GM11168 (cell line): ENCODE measurements around the gene MICALL2.

Experiments
- in situ Hi-C: fragments of 300-500 bp; cut with MboI; formaldehyde crosslinking; loops from one replicate; pipeline ENCODE4 v1.12.0; 2022; ENCODE audit warnings: low sequenced_read_pairs; ENCODE audit not compliant: unreplicated experiment

MICALL2 gene

DNA sequence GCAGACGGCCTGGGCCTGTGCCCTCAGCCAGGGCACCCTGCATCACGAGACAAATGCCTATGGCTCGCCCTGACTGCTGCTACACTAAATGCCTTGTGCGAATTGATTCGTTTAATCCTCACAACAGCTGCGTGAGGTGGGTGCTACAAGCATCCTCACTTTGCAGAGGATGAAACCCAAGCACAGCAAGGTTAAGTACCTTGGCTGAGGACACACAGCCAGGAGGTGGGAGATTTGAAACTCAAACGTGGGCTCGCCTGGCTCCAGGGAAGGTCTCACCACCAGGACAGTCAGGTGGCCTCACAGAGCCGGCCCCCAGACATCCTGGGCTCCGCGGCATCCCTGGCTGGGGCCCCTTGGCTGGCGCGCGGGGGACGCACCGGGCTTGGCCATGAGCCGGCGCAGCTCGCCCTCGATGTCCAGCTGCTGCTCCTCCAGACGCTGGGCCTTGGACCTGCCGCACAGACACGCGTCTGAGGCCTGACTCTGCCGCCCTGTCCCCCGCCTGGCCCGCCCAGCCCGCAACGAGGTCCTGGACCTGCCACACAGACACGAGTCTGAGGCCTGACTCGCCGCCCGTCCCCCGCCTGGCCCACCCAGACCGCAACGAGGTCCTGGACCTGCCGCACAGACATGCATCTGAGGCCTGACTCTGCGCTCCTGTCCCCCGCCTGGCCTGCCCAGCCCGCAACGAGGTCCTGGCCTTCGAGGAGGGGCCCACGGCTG lies 22.0 kb downstream of the MICALL2 start:
- in situ Hi-C loops = no loop called here

DNA sequence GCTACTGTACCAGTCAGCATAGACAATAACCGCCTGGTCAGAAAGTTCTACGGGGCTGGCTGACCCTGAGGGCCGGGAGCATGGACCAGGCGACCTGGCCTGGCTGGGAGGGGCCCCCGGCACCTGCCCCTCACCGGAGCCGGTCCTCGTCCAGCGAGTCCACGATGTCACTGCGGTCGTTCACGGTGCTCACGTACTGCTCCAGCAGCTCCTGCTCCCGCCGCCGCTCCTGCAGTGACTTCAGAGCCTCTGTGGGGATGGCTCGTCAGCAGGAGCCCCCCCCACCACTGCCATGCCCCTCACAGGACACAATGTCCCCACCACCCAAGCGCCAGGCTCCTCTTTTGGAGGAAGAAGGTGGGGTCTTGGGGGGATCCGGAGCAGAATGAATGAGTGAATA lies 22.7 kb downstream of the MICALL2 start:
- in situ Hi-C loops = no loop called here

DNA sequence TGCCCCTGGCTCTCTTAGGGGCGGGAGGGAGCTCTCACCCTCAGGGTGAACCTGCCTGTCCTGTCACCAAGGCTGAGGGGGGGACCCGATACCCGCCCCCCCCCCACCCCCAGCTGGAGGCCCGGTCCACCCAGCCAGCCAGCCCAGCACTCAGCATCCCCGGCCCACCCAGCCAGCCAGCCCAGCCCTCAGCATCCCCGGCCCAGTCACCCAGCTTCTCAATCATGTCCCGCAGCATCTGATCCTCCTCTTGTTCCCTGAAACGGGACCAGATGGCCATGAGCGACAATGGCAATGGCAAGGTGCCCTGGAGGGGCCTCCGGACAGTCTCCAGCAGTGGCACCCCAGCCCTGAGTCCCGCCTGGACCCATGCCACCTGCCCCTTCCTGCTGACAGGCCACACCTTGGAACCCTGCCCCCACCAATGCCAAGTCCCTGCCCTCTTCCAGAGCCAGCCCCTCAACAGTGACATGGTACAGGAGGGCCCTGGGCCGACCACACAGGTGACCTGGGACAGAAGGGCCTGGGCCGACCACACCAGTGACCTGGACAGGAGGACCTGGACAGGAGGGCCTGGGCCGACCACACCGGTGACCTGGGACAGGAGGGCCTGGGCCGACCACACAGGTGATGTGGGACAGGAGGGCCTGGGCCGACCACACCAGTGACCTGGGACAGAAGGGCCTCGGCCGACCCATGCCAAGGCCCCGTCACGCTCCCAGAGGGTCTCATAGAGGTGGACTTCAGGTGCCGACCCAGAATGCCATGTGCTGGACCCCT lies 24.2 kb downstream of the MICALL2 start:
- in situ Hi-C loops = no loop called here

DNA sequence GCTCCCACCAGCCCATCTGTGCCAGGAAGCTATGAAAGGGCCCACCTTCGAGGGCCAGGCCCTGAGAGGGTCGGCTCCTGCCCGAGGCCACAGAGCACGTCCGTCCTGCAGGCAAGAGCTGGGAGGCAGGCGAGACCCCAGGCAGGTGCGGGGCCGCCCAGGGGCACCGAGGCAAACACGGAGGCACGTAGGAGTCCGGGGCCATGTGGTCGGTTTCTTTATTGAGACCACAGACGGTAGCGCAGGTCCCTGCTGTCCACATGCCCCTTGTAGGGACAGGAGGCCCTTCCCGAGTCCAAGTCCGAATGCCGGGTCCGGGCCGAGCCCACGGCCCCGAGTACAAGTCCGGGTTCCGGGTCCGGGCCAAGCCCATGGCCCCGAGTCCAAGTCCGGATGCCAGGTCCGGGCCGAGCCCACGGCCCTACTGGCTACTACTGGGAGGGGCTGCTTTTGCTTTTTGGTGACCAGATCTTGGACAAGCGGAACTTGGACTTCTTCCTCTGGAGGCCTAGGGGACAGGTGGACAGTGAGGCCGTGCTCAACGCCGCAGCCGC lies 25.0 kb downstream of the MICALL2 start:
- in situ Hi-C loops = no loop called here

DNA sequence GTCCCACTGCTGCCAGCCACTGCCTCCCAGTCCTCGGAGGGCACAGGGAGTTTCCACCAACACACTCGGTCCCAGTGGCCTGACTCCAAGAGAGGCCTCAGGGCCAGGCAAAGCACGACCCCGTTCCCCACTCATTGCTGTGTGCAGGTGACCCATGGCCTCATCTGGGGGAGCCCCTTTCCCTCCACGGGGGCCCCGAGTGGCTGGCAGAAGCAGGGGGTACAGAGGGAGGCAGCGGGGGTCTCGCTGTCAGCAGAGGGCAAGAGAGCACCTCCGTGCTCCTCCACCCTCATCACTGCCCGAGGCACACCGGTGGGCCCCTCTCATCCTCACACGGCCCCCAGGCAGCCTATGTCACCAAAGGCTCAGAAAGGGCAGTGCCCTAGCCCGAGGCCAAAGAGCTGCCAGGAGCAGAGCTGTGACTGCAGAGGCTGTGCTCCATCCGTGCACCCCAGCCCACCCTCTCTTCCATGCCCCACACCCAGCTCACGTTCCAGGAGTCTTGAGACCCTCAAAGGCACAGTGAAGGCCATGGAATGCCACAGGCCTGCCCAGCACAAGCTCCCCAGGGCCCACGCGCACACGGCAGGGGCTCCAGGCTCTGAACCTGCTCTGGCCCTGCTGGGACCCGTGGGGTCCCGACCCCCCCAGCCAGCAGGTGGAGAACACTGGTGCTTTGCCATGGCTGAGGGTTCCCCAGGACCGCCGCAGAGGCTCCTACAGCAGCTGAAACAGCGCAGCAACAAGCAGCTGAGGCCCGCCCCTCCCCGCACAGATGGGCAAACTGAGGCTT lies 25.9 kb downstream of the MICALL2 start:
- in situ Hi-C loops = no loop called here

DNA sequence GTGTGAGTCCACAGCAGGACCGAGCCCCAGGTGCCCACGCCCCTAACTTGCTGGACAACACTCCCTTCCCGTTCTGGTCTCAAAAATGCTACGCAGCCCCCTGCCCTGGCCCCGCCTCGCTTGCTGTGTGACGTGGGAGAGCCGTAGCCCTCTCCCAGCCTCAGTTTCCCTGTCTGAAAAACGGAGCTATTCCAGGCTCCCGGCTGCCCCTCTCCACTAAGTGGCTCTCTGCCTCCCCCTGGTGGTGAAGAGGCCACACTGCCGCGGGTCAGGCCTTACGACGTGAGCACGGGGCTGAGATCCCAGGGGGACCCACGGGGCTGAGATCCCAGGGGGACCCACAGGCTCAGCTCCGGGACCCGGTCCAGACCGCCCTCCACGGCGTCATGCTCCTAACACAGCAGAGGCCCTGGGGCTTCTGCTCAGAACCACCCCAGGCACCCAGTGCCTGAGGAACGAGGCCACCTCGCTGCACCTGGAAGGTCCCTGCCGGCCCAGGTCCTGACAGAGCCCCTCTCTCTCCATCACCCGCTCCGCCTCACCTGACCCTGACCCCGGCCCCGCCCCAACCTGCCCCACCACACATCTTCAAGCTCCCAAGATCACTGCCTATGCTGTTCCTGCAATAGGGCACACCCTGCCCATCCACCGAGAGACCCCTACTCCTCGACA lies 26.7 kb downstream of the MICALL2 start:
- in situ Hi-C loops = no loop called here

DNA sequence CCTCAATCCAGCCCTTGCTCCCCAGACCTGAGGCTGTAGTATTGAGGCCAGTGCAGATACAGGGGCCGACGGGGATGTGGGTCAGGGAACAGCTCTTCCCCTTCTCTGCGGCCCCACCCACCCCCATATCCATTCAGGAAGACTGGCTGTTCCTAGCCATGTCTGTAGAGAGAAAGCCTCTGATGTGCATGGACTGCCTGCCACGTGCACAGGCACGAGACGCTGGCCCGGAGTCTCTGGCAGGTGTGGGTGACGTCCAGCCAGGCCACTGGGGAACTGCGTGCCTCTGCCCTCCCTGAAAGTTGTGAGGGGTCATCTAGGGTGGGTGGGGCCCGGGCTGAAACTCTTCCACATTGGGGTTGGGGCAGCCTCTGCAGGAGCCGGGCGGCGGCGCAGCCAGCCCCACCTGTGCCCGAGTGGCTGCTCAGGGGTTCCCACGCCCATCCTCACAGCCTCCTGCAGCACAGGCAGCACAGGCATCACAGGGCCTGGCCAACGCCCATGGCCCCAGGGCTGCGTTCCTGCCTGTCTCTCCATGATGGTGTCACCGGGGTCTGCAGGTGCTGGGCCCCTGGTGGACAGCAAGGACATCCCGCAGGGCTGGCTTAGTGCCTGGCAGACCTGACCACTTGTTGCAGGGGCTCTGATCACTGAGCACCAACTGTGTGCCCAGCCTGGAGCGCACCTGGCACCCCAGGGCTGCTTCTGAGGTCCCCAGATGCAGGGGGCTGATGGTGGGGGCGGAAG lies 27.5 kb downstream of the MICALL2 start:
- in situ Hi-C loops = no loop called here

DNA sequence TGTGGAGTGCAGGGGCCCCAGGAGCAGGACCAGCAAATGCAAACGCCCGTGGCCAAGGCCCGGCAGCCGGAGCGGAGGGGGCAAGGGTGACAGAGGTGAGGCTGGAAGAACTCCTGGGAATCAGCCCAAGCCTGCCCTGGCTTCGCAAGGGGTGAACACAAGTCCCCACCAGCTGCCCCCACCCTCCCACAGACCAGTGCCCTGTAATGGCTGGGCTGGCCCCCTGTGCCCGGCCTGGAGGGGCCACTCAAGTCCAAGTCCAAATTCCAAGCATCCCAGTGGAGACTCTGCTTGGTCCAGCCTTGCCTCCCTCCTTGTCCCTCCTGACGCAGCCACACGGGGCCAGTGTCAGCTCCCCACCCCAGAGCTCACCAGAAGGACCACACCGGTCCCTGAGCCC lies 28.0 kb downstream of the MICALL2 start:
- in situ Hi-C loops = no loop called here

DNA sequence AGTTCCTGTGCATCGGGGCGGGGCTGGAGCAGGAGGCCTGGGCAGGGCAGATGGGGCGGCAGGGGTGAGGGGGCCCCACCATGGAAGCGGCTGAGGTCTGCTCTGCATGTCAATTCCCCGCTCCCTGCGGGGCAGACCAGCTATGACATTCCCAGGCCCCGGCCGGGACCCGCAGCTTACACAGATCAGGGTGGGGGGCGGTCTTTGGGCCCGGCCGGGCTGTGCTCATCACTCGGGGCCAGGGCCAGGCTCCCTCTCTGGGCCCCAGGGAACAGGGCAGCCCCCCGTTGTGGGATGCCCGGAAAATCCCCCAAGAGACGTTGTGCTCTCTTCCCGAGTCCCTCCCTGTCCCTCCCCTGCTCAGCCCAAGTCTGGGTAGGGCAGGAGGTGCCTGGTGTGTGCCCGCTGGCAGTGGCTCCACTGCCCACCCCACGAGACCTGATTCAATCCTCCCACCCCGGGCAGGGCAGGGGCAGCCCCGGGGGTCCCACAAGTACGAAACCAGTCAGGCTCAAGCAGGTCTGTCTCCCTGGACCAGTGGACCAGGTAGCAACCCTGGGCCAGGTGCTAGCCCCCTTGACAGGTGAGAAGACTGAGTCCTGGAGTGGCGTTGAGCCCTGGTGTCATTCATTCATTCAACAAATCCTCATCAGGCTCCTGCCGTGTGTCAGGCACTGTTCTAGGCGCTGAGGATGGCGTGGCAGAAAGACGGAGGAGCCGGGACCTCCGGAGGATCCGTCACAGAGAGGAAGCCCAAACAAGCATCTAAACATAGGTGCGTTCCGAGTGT lies 29.0 kb downstream of the MICALL2 start:
- in situ Hi-C loops = no loop called here

DNA sequence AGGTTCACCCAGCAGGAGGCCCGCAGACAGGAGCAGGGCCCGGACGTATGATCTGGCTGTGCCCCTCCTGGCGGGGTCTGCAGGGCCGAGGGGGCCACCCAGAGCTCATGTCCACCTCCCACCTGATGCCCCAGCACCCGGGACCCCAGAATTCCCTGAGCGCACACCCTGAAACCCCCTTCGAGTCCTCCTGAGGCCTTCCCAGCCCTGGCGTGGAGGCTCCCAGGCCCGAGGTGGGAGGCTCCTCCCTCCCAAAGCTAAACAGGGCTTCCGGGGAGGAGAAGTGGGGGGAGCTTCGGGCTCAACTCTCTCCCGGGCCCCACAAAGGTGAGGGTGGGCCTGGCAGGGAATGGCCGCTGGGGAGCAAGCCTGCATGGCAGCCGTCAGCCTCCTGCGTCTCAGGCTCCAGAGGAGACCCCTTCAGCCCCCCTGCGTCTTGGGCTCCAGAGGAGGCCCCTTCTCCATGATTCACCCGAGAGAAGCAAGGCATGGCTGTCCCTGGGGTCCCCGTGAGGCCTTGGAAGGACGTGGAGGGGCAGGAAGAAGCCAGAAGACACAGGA lies 30.2 kb downstream of the MICALL2 start:
- in situ Hi-C loops = no loop called here

DNA sequence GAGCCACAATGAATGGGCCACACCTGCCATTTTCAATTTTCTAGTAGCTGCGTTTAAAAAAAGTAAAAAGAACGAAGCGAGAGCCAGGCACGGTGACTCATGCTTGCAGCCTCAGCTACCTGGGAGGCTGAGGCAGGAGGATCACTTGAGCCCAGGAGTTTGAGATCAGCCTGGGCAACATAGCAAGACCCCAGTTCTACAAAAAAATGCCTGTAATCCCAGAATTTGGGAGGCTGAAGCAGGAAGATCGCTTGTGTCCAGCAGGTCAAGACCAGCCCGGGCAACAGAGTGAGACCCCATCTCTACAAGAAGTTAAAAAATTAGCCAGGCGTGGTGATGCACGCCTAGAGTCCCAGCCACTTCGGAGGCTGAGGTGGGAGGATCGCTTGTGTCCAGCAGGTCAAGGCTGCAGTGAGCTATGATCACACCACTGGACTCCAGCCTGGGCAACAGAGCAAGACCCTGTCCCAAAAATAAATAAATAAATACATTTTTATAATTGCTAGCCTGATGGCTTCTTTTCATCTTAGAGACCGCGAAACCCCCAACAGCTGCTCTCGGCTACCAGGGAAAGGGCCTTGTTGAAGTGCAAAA lies 32.1 kb downstream of the MICALL2 start:
- in situ Hi-C loops = no loop called here

DNA sequence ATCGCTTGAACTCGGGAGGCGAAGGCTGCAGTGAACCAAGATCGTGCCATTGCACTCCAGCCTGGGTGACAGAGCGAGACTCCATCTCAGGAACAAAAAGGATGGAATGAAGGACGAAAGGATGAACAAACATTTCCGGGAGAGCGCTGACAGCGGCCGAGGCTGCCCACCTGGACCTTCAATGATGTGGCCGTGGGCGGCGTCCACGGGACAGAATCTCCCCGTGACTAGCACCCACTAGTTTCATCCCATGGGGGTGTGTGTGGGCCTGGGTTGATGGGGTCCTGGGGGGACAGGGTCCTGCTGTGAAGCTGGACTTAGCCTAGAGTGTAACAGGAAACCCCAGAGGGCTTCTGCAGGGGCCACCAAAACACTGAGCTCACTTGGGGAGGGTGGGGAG lies 32.8 kb downstream of the MICALL2 start:
- in situ Hi-C loops = no loop called here

DNA sequence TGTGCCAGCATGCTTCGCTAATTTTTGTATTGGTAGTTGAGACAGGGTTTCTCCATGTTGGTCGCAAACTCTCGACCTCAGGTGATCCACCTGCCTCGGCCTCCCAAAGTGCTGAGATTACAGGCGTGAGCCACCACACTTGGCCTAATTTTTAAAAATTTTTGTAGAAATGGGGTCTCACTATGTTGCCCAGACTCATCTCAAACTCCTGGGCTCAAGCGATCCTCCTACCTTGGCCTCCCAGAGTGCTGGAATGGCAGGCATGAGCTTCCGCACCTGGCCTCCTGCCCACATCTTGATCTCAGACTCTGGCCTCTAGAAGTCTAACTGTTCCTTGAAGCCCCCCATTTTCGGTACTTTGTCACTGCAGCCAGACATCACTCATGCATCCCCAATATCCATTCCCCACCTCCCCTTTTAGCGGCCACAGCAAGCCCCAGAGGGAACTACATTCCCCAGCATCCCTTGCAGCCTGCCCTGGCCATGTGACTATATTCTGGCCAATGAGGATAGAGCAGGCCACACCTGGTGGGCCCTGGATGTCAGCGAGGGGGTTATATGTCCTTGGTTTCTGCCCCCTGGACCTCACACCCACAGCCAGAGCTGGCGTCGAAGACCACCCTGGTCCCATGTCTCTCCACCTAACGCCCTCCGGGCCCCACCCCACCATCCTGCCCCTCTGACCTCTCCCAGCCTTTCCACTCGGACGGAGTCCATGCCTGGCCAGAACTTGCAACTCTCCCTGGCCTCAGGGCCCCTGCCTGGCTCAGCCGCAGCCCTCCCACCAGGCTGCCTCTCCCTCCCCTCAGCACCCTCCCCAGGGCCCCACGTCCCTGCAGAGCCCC lies 33.8 kb downstream of the MICALL2 start:
- in situ Hi-C loops = no loop called here

DNA sequence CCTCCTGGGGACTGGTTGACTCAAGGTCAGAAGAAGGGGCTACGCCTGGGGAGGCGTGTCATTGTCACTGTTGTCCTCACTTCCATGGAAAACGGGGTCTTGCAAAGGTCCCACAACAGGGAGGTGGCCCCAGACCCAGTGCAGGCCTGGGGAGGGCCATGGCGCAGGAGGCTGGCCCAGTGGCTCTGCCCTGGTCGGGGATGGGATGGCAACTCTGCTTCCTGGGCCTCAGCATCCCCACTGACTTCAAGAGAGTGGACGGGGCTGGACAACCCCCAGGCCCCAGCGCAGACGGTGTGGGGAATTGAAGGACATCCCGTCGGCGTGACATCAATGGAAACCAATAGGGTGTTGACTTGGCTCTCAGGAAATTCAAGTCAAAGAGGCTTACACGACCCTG lies 35.2 kb downstream of the MICALL2 start:
- in situ Hi-C loops = loop anchor here (25.0 kb wide), 1 partner anchor 187 kb away; the partner anchor contains the start of gene UNCX

DNA sequence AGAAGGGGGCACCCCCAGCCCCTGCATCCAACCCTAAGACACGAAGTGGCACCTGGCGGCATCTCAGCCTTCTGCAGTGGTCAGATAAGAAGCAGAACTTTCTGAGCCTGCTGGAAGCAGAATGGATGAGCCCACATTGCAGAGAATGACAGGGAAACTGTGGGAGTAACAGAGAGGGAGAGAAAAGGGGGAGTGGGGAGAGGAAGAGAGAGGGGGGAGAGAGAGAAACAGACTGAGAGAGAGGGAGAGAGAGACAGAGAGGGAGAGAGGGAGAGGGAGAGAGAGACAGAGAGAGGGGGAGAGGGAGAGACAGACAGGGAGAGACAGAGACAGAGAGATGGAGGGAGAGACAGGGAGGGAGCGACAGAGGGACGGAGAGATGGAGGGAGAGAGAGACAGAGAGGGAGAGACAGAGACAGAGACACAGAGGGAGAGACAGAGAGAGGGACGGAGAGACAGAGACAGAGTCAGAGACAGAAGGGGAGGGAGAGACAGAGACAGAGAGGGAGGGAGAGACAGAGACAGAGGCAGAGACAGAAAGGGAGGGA lies 35.9 kb downstream of the MICALL2 start:
- in situ Hi-C loops = loop anchor here (25.0 kb wide), 1 partner anchor 186 kb away; the partner anchor contains the start of gene UNCX

DNA sequence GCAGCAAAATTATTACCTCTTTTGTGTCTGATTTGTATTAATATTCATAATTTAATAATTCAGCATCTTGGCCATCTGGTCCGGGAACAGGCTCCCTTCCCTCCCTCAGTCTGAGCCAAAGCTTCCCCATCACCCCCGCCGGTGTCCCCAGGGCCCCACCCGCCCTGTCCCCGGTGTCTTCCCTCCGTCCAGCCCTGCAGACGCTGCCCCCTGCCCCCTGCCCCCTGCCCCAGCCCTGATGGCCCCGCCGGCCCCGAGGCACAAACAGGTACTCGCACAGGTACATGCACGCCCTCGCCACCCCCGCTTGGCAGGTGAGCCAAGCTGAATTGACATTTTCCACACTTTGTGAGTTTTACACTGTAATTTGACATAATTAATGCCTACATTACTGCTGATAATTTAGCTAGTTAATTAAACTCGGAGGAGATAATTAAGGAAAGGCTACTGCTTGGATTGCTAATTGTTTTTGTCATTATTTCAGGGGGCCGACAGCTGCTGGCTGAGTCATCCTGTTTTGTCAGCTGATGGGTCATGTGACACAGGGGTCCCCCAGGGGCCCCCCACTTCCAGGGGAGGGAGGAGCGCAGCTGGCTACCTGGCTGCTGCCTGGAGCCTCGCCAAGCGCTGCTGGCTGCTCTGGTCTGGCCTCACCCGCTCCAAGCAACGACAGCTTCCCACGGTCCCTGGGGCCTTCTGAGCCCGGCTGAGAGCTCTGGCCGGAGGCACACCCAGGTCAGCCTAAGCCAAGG lies 36.6 kb downstream of the MICALL2 start:
- in situ Hi-C loops = loop anchor here (25.0 kb wide), 1 partner anchor 185 kb away; the partner anchor contains the start of gene UNCX
